ENCODE results near the gene OPCML. TPM values are rescaled to one million over a fixed set of nuclear protein-coding genes. Genes with fewer than 3 reads are reported as not detected.

The OPCML gene
- total and polyA plus RNA-seq, 2 experiments from 2014 or later = 1.2 to 4.4 TPM

GRCh38 chr11:133107763-133108162, 424.5 kb downstream of the OPCML start:
- Mint-ChIP-seq H3K9me3 (no peaks in the 10 kb centered on the region), H3K4me3 (no peak overlapping the region), H3K27me3 (ENCODE audit: insufficient read depth, low read depth, poor library complexity) (peaks cover 1% of the 10 kb centered on the region), H3K4me1 (peaks cover 11% of the 10 kb centered on the region), H3K36me3 (ENCODE audit: low read depth) (no peaks in the 10 kb centered on the region), H3K27ac (no peak overlapping the region)
- no peak overlapping the region for H3K4me3 ChIP-seq
- no peaks in the 10 kb centered on the region for H3K4me1 ChIP-seq (ENCODE audit: insufficient read depth)
- H3K4me2 ChIP-seq = no peak overlapping the region
- TF ChIP-seq STAT1 (IDR thresholded peaks at IDR 0.05; ENCODE audit: unreplicated experiment) (no peak), ZNF114 (CRISPR knock-in tag; IDR thresholded peaks at IDR 0.05) (no peak), EZH2 (IDR thresholded peaks at IDR 0.05; ENCODE audit: low read depth, unreplicated experiment) (no peak), CTCF (conservative IDR thresholded peaks at IDR 0.05; ENCODE audit: low read depth in 2 of 2) (no peak), JUNB (IDR thresholded peaks at IDR 0.05; ENCODE audit: unreplicated experiment) (no peak), EZH2phosphoT487 (IDR thresholded peaks at IDR 0.05; ENCODE audit: unreplicated experiment) (no peak), POLR2AphosphoS5 (IDR thresholded peaks at IDR 0.05; ENCODE audit: low read depth) (no peak), ZNF331 (CRISPR knock-in tag; IDR thresholded peaks at IDR 0.05; ENCODE audit: low read depth) (no peak), NANOG (IDR thresholded peaks at IDR 0.05; ENCODE audit: borderline replicate concordance) (no peak), CREB1 (CRISPR knock-in tag; IDR thresholded peaks at IDR 0.05; ENCODE audit: low read depth) (no peak), ETS1 (IDR thresholded peaks at IDR 0.05) (no peak)
- TF ChIP-seq, protein P1, sequence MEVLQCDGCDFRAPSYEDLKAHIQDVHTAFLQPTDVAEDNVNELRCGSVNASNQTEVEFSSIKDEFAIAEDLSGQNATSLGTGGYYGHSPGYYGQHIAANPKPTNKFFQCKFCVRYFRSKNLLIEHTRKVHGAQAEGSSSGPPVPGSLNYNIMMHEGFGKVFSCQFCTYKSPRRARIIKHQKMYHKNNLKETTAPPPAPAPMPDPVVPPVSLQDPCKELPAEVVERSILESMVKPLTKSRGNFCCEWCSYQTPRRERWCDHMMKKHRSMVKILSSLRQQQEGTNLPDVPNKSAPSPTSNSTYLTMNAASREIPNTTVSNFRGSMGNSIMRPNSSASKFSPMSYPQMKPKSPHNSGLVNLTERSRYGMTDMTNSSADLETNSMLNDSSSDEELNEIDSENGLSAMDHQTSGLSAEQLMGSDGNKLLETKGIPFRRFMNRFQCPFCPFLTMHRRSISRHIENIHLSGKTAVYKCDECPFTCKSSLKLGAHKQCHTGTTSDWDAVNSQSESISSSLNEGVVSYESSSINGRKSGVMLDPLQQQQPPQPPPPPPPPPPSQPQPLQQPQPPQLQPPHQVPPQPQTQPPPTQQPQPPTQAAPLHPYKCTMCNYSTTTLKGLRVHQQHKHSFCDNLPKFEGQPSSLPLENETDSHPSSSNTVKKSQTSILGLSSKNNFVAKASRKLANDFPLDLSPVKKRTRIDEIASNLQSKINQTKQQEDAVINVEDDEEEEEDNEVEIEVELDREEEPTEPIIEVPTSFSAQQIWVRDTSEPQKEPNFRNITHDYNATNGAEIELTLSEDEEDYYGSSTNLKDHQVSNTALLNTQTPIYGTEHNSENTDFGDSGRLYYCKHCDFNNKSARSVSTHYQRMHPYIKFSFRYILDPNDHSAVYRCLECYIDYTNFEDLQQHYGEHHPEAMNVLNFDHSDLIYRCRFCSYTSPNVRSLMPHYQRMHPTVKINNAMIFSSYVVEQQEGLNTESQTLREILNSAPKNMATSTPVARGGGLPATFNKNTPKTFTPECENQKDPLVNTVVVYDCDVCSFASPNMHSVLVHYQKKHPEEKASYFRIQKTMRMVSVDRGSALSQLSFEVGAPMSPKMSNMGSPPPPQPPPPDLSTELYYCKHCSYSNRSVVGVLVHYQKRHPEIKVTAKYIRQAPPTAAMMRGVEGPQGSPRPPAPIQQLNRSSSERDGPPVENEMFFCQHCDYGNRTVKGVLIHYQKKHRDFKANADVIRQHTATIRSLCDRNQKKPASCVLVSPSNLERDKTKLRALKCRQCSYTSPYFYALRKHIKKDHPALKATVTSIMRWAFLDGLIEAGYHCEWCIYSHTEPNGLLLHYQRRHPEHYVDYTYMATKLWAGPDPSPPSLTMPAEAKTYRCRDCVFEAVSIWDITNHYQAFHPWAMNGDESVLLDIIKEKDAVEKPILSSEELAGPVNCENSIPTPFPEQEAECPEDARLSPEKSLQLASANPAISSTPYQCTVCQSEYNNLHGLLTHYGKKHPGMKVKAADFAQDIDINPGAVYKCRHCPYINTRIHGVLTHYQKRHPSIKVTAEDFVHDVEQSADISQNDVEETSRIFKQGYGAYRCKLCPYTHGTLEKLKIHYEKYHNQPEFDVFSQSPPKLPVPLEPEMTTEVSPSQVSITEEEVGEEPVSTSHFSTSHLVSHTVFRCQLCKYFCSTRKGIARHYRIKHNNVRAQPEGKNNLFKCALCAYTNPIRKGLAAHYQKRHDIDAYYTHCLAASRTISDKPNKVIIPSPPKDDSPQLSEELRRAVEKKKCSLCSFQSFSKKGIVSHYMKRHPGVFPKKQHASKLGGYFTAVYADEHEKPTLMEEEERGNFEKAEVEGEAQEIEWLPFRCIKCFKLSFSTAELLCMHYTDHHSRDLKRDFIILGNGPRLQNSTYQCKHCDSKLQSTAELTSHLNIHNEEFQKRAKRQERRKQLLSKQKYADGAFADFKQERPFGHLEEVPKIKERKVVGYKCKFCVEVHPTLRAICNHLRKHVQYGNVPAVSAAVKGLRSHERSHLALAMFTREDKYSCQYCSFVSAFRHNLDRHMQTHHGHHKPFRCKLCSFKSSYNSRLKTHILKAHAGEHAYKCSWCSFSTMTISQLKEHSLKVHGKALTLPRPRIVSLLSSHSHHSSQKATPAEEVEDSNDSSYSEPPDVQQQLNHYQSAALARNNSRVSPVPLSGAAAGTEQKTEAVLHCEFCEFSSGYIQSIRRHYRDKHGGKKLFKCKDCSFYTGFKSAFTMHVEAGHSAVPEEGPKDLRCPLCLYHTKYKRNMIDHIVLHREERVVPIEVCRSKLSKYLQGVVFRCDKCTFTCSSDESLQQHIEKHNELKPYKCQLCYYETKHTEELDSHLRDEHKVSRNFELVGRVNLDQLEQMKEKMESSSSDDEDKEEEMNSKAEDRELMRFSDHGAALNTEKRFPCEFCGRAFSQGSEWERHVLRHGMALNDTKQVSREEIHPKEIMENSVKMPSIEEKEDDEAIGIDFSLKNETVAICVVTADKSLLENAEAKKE (CRISPR knock-in tag; IDR thresholded peaks at IDR 0.05) = no peak
- TF ChIP-seq, protein P2, sequence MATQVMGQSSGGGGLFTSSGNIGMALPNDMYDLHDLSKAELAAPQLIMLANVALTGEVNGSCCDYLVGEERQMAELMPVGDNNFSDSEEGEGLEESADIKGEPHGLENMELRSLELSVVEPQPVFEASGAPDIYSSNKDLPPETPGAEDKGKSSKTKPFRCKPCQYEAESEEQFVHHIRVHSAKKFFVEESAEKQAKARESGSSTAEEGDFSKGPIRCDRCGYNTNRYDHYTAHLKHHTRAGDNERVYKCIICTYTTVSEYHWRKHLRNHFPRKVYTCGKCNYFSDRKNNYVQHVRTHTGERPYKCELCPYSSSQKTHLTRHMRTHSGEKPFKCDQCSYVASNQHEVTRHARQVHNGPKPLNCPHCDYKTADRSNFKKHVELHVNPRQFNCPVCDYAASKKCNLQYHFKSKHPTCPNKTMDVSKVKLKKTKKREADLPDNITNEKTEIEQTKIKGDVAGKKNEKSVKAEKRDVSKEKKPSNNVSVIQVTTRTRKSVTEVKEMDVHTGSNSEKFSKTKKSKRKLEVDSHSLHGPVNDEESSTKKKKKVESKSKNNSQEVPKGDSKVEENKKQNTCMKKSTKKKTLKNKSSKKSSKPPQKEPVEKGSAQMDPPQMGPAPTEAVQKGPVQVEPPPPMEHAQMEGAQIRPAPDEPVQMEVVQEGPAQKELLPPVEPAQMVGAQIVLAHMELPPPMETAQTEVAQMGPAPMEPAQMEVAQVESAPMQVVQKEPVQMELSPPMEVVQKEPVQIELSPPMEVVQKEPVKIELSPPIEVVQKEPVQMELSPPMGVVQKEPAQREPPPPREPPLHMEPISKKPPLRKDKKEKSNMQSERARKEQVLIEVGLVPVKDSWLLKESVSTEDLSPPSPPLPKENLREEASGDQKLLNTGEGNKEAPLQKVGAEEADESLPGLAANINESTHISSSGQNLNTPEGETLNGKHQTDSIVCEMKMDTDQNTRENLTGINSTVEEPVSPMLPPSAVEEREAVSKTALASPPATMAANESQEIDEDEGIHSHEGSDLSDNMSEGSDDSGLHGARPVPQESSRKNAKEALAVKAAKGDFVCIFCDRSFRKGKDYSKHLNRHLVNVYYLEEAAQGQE (IDR thresholded peaks at IDR 0.05; ENCODE audit: unreplicated experiment) = no peak
- no peaks in the 10 kb centered on the region for H3F3A ChIP-seq (replicated peaks; ENCODE audit: low read depth)
- no peaks in the 10 kb centered on the region for H4K20me1 ChIP-seq (replicated peaks; ENCODE audit: insufficient read depth)
- ATAC-seq (no peak), DNase-seq (ENCODE audit: low spot score) (no peak)
- no peaks in the 10 kb centered on the region for H3K27me3 ChIP-seq (ENCODE audit: insufficient read depth)
- no peak overlapping the region for H3K27ac ChIP-seq (ENCODE audit: low read depth)
- no peaks in the 10 kb centered on the region for H3K79me2 ChIP-seq (replicated peaks; ENCODE audit: insufficient read depth)
- H3K36me3 ChIP-seq (ENCODE audit: insufficient read depth) = no peaks in the 10 kb centered on the region
- no peaks in the 10 kb centered on the region for H3K9me2 ChIP-seq (ENCODE audit: insufficient read depth)
- H2AFZ ChIP-seq = no peak overlapping the region

Measured in GM23338 (cell line).